ENCODE measurements around the gene BTBD9. TPM values are rescaled to one million over a fixed set of nuclear protein-coding genes. Genes with fewer than 3 reads are reported as not detected.

The BTBD9 gene
- total RNA-seq, 5 donors from 2014 or later (not counting 1 experiment from before 2014, with no cell fraction given) = 29.3 to 67.7 (median 38.1) TPM

- no peak for ATAC-seq (replicated peaks in 1 of 4)
Observed at GRCh38 chr6:38404900-38405556, 234.7 kb downstream of the BTBD9 start.

GRCh38 chr6:38404355-38404754 is 235.4 kb downstream of the BTBD9 start:
- DNase-seq = peak in 1 of 35 experiments; percentile 6

More at GRCh38 chr6:38404900-38405556, 234.7 kb downstream of the BTBD9 start:
- Mint-ChIP-seq H3K4me3 (no peak overlapping the region), H3K9me3 (no peaks in the 10 kb centered on the region), H3K27me3 (no peaks in the 10 kb centered on the region), H3K27ac (no peak overlapping the region), H3K36me3 (peaks cover 16% of the 10 kb centered on the region), H3K4me1 (peaks cover 6 to 19% (median 12%) of the 10 kb centered on the region in 3 donors)
- WGBS (ENCODE audit: insufficient coverage) = 88% methylated on average over 1 of the region's 3 CpGs
- Histone ChIP-seq H3K4me1 (ENCODE audit: control insufficient read depth in 1 of 2, extremely low read depth in 1 of 2, insufficient read depth in 2 of 2, low read length in 2 of 2) (no peaks in the 10 kb centered on the region), H3K4me3 (ENCODE audit: control insufficient read depth in 1 of 2, extremely low read depth in 1 of 2, low read length in 1 of 2) (no peak overlapping the region), H3K9me3 (no peaks in the 10 kb centered on the region), H3K36me3 (ENCODE audit: control insufficient read depth in 2 of 2, extremely low read depth in 1 of 2, insufficient read depth in 1 of 2, low read length in 1 of 2) (no peaks in the 10 kb centered on the region), H3K27me3 (replicated peaks in 1 of 2; ENCODE audit: control insufficient read depth in 2 of 2, extremely low read depth in 1 of 2, insufficient read depth in 2 of 2, low read length in 1 of 2) (no peaks in the 10 kb centered on the region), H3K27ac (ENCODE audit: low read length) (no peak overlapping the region)
- POLR2A ChIA-PET = interaction anchor here in 1 of 2 donors (0.7 kb wide), 1 partner anchor 986 kb away, joined by 3 read pairs; no protein-coding TSS in a partner anchor
- CTCF ChIA-PET = no interaction called here
- no peak for DNase-seq

GRCh38 chr6:38403548-38403947 is 236.2 kb downstream of the BTBD9 start:
- Mint-ChIP-seq H3K4me3 (no peak overlapping the region), H3K36me3 (peaks cover 16% of the 10 kb centered on the region), H3K4me1 (peaks cover 6 to 19% (median 12%) of the 10 kb centered on the region in 3 donors), H3K9me3 (no peaks in the 10 kb centered on the region), H3K27ac (no peak overlapping the region), H3K27me3 (no peaks in the 10 kb centered on the region)
- ATAC-seq (replicated peaks in 1 of 4) (no peak), DNase-seq (no peak)
- ChIA-PET POLR2A (no interaction called here), CTCF (no interaction called here)
- Histone ChIP-seq H3K4me1 (ENCODE audit: control insufficient read depth in 1 of 2, extremely low read depth in 1 of 2, insufficient read depth in 2 of 2, low read length in 2 of 2) (no peaks in the 10 kb centered on the region), H3K36me3 (ENCODE audit: control insufficient read depth in 2 of 2, extremely low read depth in 1 of 2, insufficient read depth in 1 of 2, low read length in 1 of 2) (no peaks in the 10 kb centered on the region), H3K27me3 (replicated peaks in 1 of 2; ENCODE audit: control insufficient read depth in 2 of 2, extremely low read depth in 1 of 2, insufficient read depth in 2 of 2, low read length in 1 of 2) (no peaks in the 10 kb centered on the region), H3K27ac (ENCODE audit: low read length) (no peak overlapping the region), H3K4me3 (ENCODE audit: control insufficient read depth in 1 of 2, extremely low read depth in 1 of 2, low read length in 1 of 2) (no peak overlapping the region), H3K9me3 (no peaks in the 10 kb centered on the region)
- no CpG with 5 or more reads among the region's 2 CpGs for WGBS (ENCODE audit: insufficient coverage)

More at GRCh38 chr6:38404355-38404754, 235.4 kb downstream of the BTBD9 start:
- no peak overlapping the region for H3K27ac ChIP-seq (ENCODE audit: low read length)
- no peaks in the 10 kb centered on the region for H3K9me3 ChIP-seq
- no peaks in the 10 kb centered on the region for H3K27me3 Mint-ChIP-seq
- WGBS (ENCODE audit: insufficient coverage) = no CpG with 5 or more reads among the region's 2 CpGs
- no peaks in the 10 kb centered on the region for H3K36me3 ChIP-seq (ENCODE audit: control insufficient read depth in 2 of 2, extremely low read depth in 1 of 2, insufficient read depth in 1 of 2, low read length in 1 of 2)
- no peaks in the 10 kb centered on the region for H3K9me3 Mint-ChIP-seq
- no peak overlapping the region for H3K4me3 ChIP-seq (ENCODE audit: control insufficient read depth in 1 of 2, extremely low read depth in 1 of 2, low read length in 1 of 2)
- no peak overlapping the region for H3K4me3 Mint-ChIP-seq
- H3K4me1 Mint-ChIP-seq = peaks cover 6 to 19% (median 12%) of the 10 kb centered on the region in 3 donors
- POLR2A ChIA-PET = interaction anchor here in 1 of 2 donors (0.7 kb wide), 1 partner anchor 986 kb away, joined by 3 read pairs; no protein-coding TSS in a partner anchor
- H3K4me1 ChIP-seq (ENCODE audit: control insufficient read depth in 1 of 2, extremely low read depth in 1 of 2, insufficient read depth in 2 of 2, low read length in 2 of 2) = no peaks in the 10 kb centered on the region
- no peak for ATAC-seq (replicated peaks in 1 of 4)
- CTCF ChIA-PET = no interaction called here
- H3K27ac Mint-ChIP-seq = no peak overlapping the region
- peaks cover 16% of the 10 kb centered on the region for H3K36me3 Mint-ChIP-seq
- H3K27me3 ChIP-seq (replicated peaks in 1 of 2; ENCODE audit: control insufficient read depth in 2 of 2, extremely low read depth in 1 of 2, insufficient read depth in 2 of 2, low read length in 1 of 2) = no peaks in the 10 kb centered on the region

GRCh38 chr6:38400764-38401163 is 239.0 kb downstream of the BTBD9 start:
- Histone ChIP-seq H3K36me3 (ENCODE audit: control insufficient read depth in 2 of 2, extremely low read depth in 1 of 2, insufficient read depth in 1 of 2, low read length in 1 of 2) (no peaks in the 10 kb centered on the region), H3K27ac (ENCODE audit: low read length) (no peak overlapping the region), H3K4me3 (ENCODE audit: control insufficient read depth in 1 of 2, extremely low read depth in 1 of 2, low read length in 1 of 2) (no peak overlapping the region), H3K9me3 (no peaks in the 10 kb centered on the region), H3K27me3 (replicated peaks in 1 of 2; ENCODE audit: control insufficient read depth in 2 of 2, extremely low read depth in 1 of 2, insufficient read depth in 2 of 2, low read length in 1 of 2) (no peaks in the 10 kb centered on the region), H3K4me1 (ENCODE audit: control insufficient read depth in 1 of 2, extremely low read depth in 1 of 2, insufficient read depth in 2 of 2, low read length in 2 of 2) (no peaks in the 10 kb centered on the region)
- peaks cover 6 to 12% (median 9%) of the 10 kb centered on the region in 3 donors for H3K4me1 Mint-ChIP-seq
- CTCF ChIA-PET = no interaction called here
- POLR2A ChIA-PET = no interaction called here
- no CpG with 5 or more reads among the region's 1 CpG for WGBS (ENCODE audit: insufficient coverage)
- H3K27me3 Mint-ChIP-seq = no peaks in the 10 kb centered on the region
- no peak overlapping the region for H3K27ac Mint-ChIP-seq
- H3K9me3 Mint-ChIP-seq = no peaks in the 10 kb centered on the region
- ATAC-seq (replicated peaks in 1 of 4) = no peak
- no peak for DNase-seq
- no peak overlapping the region for H3K4me3 Mint-ChIP-seq
- H3K36me3 Mint-ChIP-seq = peaks cover 26% of the 10 kb centered on the region

GRCh38 chr6:38400101-38400500 is 239.6 kb downstream of the BTBD9 start:
- ATAC-seq (replicated peaks in 1 of 4) = no peak
- CTCF ChIA-PET = no interaction called here
- Mint-ChIP-seq H3K9me3 (no peaks in the 10 kb centered on the region), H3K4me3 (no peak overlapping the region), H3K27ac (no peak overlapping the region), H3K27me3 (no peaks in the 10 kb centered on the region), H3K4me1 (peaks cover 6 to 9% (median 7%) of the 10 kb centered on the region in 3 donors), H3K36me3 (peaks cover 27% of the 10 kb centered on the region)
- H3K36me3 ChIP-seq (ENCODE audit: control insufficient read depth in 2 of 2, extremely low read depth in 1 of 2, insufficient read depth in 1 of 2, low read length in 1 of 2) = no peaks in the 10 kb centered on the region
- no peak for DNase-seq
- no peak overlapping the region for H3K4me3 ChIP-seq (ENCODE audit: control insufficient read depth in 1 of 2, extremely low read depth in 1 of 2, low read length in 1 of 2)
- POLR2A ChIA-PET = no interaction called here
- no peaks in the 10 kb centered on the region for H3K9me3 ChIP-seq
- no peak overlapping the region for H3K27ac ChIP-seq (ENCODE audit: low read length)
- H3K27me3 ChIP-seq (replicated peaks in 1 of 2; ENCODE audit: control insufficient read depth in 2 of 2, extremely low read depth in 1 of 2, insufficient read depth in 2 of 2, low read length in 1 of 2) = no peaks in the 10 kb centered on the region
- no peaks in the 10 kb centered on the region for H3K4me1 ChIP-seq (ENCODE audit: control insufficient read depth in 1 of 2, extremely low read depth in 1 of 2, insufficient read depth in 2 of 2, low read length in 2 of 2)
- WGBS (ENCODE audit: insufficient coverage) = 56% methylated on average over 3 of the region's 3 CpGs

GRCh38 chr6:38396209-38396608 is 243.5 kb downstream of the BTBD9 start:
- Mint-ChIP-seq H3K27me3 (no peaks in the 10 kb centered on the region), H3K9me3 (no peaks in the 10 kb centered on the region), H3K27ac (no peak overlapping the region), H3K4me3 (no peak overlapping the region), H3K36me3 (peaks cover 26% of the 10 kb centered on the region), H3K4me1 (peaks cover 0 to 4% (median 3%) of the 10 kb centered on the region in 3 donors)
- Histone ChIP-seq H3K36me3 (ENCODE audit: control insufficient read depth in 2 of 2, extremely low read depth in 1 of 2, insufficient read depth in 1 of 2, low read length in 1 of 2) (no peaks in the 10 kb centered on the region), H3K27me3 (replicated peaks in 1 of 2; ENCODE audit: control insufficient read depth in 2 of 2, extremely low read depth in 1 of 2, insufficient read depth in 2 of 2, low read length in 1 of 2) (no peaks in the 10 kb centered on the region), H3K4me1 (ENCODE audit: control insufficient read depth in 1 of 2, extremely low read depth in 1 of 2, insufficient read depth in 2 of 2, low read length in 2 of 2) (no peaks in the 10 kb centered on the region), H3K27ac (ENCODE audit: low read length) (no peak overlapping the region), H3K9me3 (no peaks in the 10 kb centered on the region), H3K4me3 (ENCODE audit: control insufficient read depth in 1 of 2, extremely low read depth in 1 of 2, low read length in 1 of 2) (no peak overlapping the region)
- ChIA-PET CTCF (no interaction called here), POLR2A (no interaction called here)
- WGBS (ENCODE audit: insufficient coverage) = 100% methylated on average over 2 of the region's 3 CpGs
- ATAC-seq (replicated peaks in 1 of 4) = no peak
- no peak for DNase-seq

Data from T-cell (primary cell).